ENCODE results near the gene SMCHD1.
"Not testable (repeated sequence)": the region's sequence is repeated elsewhere in the genome, so short reads cannot be mapped to it uniquely, and the experiment has no call there.

SMCHD1 gene

DNA sequence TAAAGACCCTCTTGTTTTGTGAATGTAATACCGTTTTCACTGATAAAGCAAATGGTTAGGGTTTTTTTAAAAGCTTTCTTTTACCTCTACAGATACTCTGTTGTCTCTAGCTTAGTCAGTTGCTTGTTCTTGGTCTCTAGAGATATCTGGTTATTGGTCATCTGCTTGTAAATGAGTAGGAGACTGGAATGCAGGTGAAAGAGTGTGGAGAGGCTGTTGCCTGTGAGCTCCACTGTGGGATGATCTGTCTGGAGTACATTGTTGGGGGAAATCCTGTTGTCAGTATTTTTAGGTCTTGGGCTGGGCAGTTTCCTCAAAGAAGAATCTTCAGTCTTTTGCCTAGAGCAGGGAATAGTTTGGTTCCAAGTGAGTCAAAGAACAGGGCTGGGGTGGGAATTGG lies 67.7 kb downstream of the SMCHD1 start:
- DNase-seq, result no peak

DNA sequence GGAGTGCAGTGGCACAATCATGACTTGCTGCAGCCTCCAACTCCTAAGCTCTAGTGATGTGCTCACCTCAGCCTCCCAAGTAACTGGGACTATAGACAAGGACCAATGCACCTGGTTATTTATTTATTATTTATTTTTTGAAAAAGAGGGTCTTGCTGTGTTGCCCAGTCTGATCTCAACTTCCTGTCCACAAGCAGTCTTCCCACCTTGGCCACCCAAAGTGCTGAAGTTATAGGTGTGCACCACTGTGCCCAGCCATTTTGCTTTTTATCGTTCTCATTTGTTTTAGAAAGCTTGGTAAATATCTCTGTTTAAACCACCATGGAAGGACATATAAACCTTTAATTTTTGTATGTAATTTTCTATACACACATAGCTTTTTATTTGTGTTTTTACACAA lies 74.2 kb downstream of the SMCHD1 start:
- no peak for DNase-seq

DNA sequence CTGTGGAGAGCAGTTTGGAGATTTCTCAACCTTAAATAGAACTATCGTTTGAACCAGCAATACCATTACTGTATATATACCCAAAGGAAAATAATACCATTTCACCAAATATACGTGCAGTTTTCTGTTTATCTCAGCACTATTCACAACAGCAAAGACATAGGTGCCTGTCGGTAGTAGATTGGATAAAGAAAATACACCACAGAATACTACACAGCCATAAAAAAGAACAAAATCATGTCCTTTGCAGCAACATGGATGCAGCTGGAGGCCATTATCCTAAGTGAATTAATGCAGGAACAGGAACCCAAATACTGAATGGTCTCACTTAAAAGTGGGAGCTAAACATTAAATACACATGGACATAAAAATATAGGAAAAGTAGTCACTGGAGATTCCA lies 81.3 kb downstream of the SMCHD1 start:
- DNase-seq, result no peak

DNA sequence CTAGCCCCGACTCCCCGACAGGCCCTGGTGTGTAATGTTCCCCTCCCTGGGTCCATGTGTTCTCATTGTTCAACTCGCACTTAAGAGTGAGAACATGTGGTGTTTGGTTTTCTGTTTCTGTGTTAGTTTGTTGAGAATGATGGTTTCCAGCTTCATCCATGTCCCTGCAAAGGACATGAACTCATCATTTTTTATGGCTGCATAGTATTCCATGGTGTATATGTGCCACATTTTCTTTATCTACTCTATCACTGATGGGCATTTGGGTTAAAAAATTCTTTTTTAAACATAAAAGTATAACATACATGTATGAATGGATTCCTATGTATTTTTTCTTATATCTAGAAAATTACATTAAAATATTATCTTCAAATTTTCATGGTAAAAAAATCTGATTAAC lies 84.6 kb downstream of the SMCHD1 start:
- not testable (repeated sequence) for DNase-seq

DNA sequence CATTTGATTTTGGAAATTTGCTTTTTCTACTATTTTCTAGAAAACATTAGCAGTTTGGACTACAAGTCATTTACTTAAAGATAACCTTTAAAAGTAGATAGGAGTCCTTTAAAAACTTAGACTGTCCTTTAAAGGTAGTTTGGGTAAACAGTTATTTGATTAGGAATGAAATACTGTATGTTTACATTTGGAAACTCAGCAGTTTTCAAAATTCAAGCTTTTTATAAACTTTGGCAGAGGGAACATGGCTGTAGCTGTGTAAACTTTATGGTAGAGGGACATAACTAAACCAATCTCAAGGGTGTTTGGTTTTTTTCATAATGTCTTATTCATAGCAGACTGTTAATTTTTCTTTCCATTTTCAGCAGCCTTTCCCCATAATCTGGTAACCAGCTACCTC lies 90.7 kb downstream of the SMCHD1 start:
- DNase-seq, result no peak

DNA sequence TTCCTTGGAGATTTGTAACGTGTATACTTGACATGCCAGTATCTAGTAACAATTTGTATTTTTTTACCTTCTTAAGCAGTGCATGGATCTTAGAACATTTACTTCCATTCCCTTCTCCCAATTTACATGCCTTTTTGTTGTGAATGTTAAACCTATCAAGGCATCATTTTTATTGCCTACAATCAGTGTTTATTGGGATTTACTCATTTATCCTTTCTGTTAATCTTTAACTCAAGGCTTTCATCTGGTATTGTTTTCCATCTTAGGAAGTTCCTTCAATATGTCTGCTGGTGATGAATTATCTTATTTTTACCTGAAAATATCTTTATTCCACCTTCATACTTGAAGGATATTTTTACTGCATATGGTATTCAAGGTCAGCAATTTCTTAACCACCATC lies 102.8 kb downstream of the SMCHD1 start:
- DNase-seq, result no peak

DNA sequence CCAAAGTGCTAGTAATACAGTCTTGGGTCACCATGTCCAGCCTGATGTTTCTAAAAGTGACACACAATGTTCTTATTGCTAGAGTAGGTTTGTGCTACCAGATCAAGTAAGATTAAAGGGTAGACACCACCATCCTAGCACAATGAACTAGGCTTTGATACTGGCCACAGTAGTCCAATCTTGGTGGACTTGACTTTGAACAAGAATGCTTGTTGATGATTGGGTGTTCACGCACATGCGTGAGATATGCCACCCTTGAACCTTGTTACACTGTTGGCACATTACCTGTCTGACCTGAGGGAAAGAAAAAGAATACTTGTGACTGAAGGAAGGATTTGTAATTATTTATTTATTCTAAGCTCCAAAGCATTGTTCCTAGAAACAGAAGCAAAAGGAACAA lies 119.1 kb downstream of the SMCHD1 start:
- no peak for DNase-seq

DNA sequence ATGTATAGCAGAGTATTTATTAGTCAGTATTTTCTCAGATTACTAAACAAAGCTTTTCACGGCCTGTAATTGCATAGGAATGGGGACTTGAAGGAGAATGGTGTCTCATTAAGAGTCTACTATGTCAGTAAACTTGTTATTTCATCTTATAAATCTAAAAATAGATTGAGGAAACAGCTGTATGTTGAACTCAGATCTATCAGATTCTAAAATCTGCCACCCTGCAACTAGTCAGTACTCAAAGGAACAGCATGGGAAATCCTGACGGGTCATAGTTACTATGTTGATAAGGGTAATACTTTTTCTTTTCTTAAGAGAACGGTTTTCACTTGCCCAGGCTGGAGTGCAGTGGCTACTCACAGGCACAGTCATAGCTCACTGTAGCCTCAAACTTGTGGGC lies 121.1 kb downstream of the SMCHD1 start:
- DNase-seq, result no peak

DNA sequence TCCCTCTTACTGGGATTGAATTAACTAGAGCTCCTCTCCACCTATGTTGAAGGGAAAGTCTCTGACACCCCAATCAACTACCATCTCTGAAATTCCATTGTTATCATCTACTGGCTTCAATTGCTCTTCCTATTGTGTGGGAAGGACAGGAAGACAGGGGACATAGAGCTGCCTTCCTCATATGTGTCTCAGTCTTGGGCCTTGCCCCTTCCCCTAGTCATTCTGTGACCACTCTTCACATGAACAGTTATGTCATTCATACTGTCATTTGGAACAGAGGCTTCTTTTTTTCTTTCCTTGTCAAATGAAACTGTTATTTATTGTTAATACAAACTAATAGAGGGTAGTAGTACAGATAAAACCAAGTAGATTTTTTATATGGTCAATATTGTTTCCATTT lies 121.7 kb downstream of the SMCHD1 start:
- no peak for DNase-seq

DNA sequence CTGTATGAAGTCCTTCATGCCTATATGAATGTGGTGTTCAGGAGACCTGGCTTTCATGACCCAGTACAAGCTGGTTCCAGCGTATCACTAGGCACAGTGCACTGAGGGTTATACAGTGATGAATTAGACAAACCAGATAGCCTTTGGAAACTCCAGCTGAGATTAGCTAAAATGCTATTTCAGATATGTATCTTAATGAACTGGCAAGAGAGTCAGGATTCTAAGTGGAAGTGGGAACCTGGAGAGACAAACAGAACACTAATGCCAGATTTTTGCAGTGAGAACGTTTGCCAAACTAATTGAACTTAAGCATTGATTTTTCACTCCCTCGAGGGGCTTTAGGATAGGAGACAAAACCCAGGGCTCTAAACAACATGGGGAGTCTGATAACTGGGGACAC lies 125.2 kb downstream of the SMCHD1 start:
- DNase-seq, result no peak

DNA sequence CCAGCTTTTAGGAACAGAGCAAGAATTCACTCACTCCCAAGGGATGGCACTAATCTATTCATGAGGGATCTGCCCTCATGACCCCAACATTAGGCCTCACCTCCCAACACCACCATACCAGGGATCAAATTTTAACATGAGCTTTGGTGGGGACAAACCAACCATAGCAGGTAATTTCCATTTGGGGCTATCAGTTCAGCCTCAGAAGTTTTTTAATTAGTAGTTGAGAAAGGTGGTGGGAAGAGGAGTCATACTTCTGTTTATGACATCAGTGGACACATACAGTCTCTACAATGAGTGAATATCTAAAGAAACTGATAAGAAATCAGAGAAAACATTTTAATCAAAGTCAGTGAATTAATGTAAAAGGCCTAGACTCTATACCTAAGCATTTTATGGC lies 131.7 kb downstream of the SMCHD1 start:
- DNase-seq, result no peak

DNA sequence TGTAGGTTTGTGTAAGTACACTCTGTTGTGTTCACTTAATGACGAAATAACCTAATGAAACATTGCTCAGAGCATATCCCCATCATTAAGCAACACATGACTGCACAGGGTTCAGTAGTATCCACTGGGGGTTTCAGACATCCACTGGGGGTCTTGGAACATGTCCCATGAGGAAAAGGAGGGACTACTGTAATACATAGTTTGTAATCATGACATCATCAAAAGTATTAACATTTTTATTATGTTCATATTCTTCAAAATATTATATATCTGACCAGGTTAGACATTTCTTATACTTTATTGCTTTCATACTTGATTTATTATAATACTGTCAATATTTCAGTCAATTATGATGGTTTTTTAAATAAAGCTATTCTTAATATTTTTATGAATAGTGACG lies 136.9 kb downstream of the SMCHD1 start:
- no peak for DNase-seq

DNA sequence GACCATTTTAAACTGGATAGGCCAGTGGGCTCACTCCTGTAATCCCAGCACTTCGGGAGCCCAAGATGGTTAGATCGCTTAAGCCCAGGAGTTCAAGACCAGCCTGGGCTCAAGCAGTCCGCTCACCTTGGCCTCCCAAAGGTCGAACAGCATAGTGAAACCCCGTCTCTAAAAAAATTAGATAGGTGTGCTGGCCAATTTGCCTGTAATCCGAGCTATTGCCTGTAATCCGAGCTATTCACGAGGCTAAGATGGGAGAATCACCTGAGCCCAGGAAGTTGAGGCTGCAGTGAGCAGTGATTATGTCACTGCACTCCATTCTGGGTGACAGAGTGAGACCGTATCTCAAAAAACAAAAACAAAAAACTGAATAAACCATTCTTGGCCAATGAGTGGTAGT lies 138.6 kb downstream of the SMCHD1 start:
- DNase-seq, result no peak

DNA sequence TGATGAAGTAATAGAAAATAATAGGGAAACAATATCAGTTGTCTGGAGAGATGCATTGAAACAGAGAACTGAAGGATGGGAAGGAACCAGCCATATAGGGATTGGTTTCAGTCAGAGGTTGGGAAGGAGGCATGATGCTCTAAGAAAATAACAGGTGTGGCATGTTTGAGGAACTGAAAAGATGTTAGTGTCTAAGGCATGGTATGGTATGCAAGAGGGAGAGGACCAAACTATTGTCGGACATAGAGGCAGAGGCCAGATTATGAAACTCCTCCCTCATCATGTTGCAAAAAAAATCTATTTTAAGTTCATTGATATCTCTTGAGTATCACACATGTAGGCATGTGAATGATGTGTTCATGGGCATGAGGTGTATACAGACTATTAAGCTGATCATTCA lies 142.4 kb downstream of the SMCHD1 start:
- no peak for DNase-seq

DNA sequence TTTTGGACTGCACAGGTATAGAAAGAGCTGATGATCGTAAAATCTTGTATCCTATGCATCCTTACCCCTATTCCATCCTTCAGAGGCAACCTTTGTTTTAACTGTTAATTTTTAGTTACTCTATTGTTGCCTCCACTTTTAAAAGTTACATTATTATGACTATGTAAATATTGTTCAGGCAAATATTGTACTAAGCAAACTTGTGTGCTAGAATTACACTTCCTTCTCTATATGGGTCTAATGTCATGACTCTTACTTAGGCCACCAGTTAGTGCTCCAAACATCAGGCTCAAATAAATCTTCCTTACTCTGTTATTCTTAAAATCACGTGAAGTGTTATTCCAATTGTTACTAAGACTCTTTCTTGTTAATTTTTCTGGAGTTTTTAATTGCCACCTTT lies 143.8 kb downstream of the SMCHD1 start:
- no peak for DNase-seq

DNA sequence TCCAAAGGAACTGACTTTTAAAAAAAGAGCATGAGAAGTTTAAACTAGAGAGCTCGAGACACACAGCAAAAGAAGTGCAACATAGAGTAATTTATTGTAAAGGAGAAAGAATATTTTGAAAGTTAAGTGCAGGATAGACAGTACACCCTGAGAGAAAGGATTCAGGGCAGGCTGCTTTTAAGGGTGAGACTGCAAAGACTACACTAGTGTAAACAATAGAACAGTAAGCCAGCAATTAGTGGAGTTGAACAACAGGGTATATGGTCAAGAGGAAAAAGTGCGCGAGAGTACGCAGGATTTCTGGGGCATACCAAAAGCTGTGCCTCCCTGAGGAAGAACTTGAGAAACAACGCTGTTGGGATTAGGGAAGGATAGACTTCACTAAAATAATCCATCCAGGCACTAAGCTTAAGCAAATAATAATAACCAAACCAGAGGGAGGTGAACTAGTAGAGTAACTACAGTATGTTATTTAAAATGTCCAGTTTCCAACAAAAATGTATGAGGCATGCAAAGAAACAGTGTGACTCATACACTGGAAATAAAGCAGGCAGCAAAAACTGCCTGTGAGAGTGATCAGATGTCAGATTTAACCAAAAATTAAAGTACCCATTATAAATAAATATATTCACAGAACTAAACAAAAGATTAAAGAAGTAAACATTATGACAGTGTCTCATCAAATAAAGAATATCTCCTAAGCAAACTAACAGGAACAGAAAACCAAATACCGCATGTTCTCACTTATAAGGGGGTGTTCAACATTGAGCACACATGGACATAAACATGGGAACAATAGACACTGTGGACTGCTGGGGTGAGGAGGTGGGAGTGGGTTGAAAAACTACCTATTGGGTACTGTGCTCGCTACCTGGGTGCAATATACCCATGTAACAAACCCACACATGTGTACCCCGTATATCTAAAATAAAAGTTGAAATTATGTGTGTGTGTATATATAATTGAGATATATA lies 150.7 kb downstream of the SMCHD1 start:
- no peak for DNase-seq

DNA sequence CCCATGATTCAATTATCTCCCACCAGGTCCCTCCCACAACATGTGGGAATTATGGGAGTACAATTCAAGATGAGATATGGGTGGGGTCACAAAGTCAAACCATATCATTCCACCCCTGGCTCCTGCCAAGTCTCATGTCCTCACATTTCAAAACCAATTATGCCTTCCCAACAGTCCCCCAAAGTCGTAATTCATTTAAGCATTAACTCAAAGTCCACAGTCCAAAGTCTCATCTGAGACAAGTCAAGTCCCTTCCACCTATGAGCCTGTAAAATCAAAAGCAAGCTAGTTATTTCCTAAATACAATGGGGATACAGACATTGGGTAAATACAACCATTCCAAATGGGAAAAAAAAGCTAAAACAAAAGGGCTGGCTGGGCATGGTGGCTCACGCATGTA lies 153.1 kb downstream of the SMCHD1 start:
- DNase-seq, result not testable (repeated sequence)

DNA sequence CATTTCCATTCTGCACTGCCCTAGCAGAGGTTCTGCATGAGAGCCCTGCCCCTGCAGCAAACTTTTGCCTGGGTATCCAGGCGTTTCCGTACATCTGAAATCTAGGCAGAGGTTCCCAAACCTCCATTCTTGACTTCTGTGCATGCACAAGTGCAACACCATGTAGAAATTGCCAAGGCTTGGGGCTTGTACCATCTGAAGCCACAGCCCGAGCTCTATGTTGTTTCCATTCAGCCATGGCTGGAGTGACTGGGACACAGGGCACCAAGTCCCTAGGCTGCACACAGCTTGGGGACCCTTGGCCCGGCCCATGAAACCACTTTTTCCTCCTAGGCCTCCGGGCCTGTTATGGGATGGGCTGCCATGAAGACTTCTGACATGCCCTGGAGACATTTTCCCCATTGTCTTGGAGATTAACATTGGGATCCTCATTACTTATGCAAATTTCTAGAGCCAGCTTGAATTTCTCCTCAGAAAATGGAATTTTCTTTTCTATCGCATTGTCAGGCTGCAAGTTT lies 154.2 kb downstream of the SMCHD1 start:
- DNase-seq, result not testable (repeated sequence)

DNA sequence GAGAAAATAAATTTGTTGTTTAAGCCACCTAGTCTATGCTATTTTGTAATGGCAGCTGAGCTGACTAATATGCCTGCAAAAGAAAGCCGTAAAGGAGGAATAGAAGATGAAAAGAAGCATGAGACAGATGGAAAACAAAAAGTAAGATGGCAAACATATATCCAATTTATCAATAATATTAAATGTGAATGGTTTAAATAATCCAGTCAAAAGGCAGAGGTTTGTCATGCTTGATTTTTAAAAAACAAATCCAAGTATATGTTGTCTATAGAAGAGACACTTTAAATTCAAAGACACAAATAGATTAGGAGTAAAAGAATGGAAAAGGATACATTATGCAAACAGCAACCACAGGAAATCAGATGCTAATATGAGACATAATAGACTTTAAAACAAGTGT lies 155.9 kb downstream of the SMCHD1 start:
- DNase-seq, result no peak

DNA sequence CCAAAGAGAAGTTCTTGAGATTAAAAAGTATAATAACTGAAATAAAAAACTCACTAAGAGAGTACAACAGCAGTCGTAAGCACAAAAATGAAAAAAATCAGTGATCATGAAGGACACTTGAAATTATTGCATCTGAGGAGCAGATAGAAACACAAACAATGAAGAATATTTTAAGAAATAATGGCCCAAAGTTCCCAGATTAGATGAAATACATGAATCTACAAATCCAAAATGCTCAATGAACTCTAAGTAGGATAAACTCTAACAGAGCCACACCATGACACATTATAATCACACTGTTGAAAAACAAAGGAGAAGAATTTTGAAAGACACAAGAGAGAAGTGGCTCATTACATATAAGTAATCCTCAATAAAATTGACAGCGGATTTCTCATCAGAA lies 159.4 kb downstream of the SMCHD1 start:
- DNase-seq, result no peak

DNA sequence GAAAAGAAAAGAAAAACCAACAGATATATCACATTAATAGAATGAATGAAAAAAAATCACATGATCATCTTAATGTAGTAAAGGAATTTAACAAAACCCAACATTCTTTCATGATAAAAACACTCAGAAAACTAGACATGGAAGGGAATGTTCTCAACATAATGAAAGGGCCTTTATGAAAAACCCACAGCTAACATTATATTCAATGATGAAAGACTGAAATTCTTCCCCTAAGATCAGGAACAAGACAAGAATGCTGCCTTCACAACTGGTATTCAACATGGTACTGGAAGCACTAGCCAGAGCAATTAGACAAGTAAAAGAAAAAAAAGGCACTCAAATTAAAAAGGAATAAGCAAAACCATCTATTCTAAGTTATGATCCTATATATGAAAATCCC lies 162.8 kb downstream of the SMCHD1 start:
- DNase-seq, result no peak

DNA sequence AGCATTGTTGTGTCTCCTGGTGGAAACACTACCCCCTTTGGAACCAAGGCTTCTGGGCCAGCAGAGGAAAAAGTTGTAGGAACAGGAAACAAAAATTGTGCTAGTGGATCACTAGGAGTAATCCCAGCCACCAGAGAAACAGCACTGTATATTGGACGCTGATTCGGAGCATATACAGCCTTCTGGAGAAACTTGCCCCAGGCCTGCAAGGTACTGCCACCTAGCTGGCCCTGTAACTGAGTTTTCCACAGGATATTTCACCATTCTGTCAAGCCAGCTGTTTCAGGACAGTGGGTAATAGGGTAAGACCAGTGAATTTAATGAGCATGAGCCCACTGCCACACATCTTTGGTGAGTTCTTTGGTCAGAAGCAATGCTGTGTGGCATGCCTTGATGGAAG lies 166.2 kb downstream of the SMCHD1 start:
- no peak for DNase-seq

DNA sequence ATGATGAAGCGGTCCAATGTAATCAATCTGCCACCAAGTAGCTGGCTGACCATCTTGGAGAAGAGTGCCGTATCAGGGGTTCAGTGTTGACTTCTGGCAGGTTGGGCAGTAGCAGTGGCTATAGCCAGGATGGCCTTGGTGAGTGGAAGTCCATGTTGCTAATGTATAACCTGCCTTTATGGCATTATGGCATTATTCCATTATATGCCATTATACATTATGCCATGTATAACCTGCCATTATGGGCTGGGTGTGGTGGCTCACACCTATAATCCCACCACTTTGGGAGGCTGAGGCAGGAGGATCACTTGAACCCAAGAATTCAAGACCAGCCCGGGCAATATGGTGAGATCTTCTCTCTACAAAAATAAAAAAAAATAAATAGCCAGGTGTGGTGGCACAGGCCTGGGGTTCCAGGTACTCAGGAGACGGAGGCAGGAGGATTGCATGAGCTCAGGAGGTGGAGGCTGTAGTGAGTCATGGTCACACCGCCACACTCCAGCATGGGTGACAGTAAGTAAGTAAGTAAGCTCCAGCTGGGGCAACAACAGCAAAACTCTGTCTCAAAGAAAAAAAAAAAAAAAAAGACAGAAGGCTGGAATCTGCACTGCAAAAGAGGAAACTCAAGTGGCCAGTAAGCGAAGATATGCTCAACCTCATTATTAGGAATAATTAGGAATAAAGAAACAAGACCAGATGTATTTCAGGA lies 166.8 kb downstream of the SMCHD1 start:
- no peak for DNase-seq

DNA sequence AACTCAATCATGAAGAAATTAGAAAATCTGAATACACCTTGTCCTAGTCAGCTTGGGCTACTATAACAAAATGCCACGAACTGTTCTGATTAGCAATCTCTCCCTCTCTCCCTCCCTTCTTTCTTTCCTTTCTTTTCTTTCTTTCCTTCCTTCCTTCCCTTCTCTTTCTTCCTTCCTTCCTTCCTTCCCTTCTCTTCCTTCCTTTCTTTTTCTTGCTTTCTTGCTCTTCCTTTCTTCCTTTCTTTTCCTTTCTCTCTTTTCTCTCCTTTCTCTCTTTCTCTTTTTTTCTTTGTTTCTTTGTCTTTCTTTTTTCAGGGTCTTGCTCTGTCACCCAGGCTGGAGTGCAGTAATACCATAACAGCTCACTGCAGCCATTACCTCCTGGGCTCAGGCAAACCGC lies 167.7 kb downstream of the SMCHD1 start:
- DNase-seq, result no peak

Measured in activated CD8-positive, alpha-beta memory T cell treated with anti-CD3 and anti-CD28 coated beads, Interleukin-2, amount 50 U/mL, for 4 hours (primary cell).